ENCODE results near the gene ARG1. TPM values are rescaled to one million over a fixed set of nuclear protein-coding genes. Genes with fewer than 3 reads are reported as not detected.

Gene ARG1
- polyA plus RNA-seq, 1 of the 3 experiments (the other 2 are of a cell fraction), result not detected

DNA sequence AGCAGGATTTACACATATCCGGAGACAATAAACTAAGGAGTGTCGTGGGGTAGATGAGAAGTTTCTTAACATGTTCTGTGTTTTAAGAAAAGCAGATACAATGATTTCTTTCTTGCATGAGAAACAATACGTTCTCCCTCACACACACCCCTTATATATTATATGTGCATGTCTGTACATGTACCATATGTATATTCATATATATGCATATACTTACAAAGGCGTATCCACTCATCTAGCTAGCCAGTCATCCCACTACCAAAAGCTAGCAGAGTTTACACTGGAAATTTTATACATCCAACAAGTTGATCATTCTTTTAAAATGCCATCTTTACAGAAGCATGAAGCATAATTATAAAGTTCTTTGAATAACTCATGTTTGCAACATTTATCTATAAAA, 14.9 kb downstream of the ARG1 start:
- no peaks in the 10 kb centered on the region for H3K27me3 ChIP-seq (ENCODE audit: insufficient read depth)
- no peak overlapping the region for H2AFZ ChIP-seq (ENCODE audit: low read depth)
- no peak for DNase-seq
- H3K4me3 ChIP-seq (ENCODE audit: low read depth in 2 of 2, low read length in 1 of 2), result no peak overlapping the region
- 95% methylated on average over 4 of the region's 4 CpGs for WGBS (ENCODE audit: low lambda C conversion rate)
- CTCF ChIA-PET, result interaction anchor here (0.8 to 1.7 kb wide), 2 partner anchors 40 to 41 kb away, joined by 3 to 6 read pairs; partner anchors contain the start of gene MED23
- H3K9ac ChIP-seq, result no peak overlapping the region
- no peaks in the 10 kb centered on the region for H3K9me2 ChIP-seq
- no peaks in the 10 kb centered on the region for H3K9me3 ChIP-seq
- H3K4me2 ChIP-seq, result no peak overlapping the region
- POLR2A ChIA-PET, result no interaction called here
- H3F3A ChIP-seq (replicated peaks; ENCODE audit: insufficient read depth), result no peaks in the 10 kb centered on the region
- H3K36me3 ChIP-seq (replicated peaks in 1 of 2; ENCODE audit: control insufficient read depth in 1 of 2, insufficient read depth in 2 of 2, low read length in 1 of 2), result peaks cover 75 to 81% of the 10 kb centered on the region in 2 experiments
- TF ChIP-seq, protein P1, sequence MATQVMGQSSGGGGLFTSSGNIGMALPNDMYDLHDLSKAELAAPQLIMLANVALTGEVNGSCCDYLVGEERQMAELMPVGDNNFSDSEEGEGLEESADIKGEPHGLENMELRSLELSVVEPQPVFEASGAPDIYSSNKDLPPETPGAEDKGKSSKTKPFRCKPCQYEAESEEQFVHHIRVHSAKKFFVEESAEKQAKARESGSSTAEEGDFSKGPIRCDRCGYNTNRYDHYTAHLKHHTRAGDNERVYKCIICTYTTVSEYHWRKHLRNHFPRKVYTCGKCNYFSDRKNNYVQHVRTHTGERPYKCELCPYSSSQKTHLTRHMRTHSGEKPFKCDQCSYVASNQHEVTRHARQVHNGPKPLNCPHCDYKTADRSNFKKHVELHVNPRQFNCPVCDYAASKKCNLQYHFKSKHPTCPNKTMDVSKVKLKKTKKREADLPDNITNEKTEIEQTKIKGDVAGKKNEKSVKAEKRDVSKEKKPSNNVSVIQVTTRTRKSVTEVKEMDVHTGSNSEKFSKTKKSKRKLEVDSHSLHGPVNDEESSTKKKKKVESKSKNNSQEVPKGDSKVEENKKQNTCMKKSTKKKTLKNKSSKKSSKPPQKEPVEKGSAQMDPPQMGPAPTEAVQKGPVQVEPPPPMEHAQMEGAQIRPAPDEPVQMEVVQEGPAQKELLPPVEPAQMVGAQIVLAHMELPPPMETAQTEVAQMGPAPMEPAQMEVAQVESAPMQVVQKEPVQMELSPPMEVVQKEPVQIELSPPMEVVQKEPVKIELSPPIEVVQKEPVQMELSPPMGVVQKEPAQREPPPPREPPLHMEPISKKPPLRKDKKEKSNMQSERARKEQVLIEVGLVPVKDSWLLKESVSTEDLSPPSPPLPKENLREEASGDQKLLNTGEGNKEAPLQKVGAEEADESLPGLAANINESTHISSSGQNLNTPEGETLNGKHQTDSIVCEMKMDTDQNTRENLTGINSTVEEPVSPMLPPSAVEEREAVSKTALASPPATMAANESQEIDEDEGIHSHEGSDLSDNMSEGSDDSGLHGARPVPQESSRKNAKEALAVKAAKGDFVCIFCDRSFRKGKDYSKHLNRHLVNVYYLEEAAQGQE (IDR thresholded peaks at IDR 0.05; ENCODE audit: low read depth, low read length), result no peak
- TF ChIP-seq NRF1 (IDR thresholded peaks at IDR 0.05; ENCODE audit: low read depth, low read length), result no peak
- TF ChIP-seq EP300 (IDR thresholded peaks at IDR 0.05; ENCODE audit: borderline replicate concordance in 1 of 2, low read depth in 1 of 2, low read length in 1 of 2), result no peak
- no peak for TF ChIP-seq TCF12 (IDR thresholded peaks at IDR 0.05)
- TF ChIP-seq GATA2 (CRISPR knock-in tag; IDR thresholded peaks at IDR 0.05), result no peak
- no peak for TF ChIP-seq ELF1 (IDR thresholded peaks at IDR 0.05)
- no peak for TF ChIP-seq MEF2A (IDR thresholded peaks at IDR 0.05; ENCODE audit: borderline replicate concordance, low read depth)
- TF ChIP-seq TAF1 (IDR thresholded peaks at IDR 0.05; ENCODE audit: borderline replicate concordance, low read depth, low read length), result no peak
- no peak for TF ChIP-seq NFIC (IDR thresholded peaks at IDR 0.05; ENCODE audit: borderline replicate concordance)
- TF ChIP-seq MXI1 (IDR thresholded peaks at IDR 0.05; ENCODE audit: low read depth, low read length), result no peak
- TF ChIP-seq SIN3A (IDR thresholded peaks at IDR 0.05; ENCODE audit: borderline replicate concordance, low read depth, low read length), result no peak
- no peak for TF ChIP-seq RCOR1 (IDR thresholded peaks at IDR 0.05; ENCODE audit: low read length)
- TF ChIP-seq, protein P2, sequence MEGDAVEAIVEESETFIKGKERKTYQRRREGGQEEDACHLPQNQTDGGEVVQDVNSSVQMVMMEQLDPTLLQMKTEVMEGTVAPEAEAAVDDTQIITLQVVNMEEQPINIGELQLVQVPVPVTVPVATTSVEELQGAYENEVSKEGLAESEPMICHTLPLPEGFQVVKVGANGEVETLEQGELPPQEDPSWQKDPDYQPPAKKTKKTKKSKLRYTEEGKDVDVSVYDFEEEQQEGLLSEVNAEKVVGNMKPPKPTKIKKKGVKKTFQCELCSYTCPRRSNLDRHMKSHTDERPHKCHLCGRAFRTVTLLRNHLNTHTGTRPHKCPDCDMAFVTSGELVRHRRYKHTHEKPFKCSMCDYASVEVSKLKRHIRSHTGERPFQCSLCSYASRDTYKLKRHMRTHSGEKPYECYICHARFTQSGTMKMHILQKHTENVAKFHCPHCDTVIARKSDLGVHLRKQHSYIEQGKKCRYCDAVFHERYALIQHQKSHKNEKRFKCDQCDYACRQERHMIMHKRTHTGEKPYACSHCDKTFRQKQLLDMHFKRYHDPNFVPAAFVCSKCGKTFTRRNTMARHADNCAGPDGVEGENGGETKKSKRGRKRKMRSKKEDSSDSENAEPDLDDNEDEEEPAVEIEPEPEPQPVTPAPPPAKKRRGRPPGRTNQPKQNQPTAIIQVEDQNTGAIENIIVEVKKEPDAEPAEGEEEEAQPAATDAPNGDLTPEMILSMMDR (IDR thresholded peaks at IDR 0.05), result no peak
- no peak for TF ChIP-seq JUND (IDR thresholded peaks at IDR 0.05)
- TF ChIP-seq FOSL2 (IDR thresholded peaks at IDR 0.05; ENCODE audit: borderline replicate concordance, low read depth), result no peak
- no peak for TF ChIP-seq FOXJ3 (CRISPR knock-in tag; IDR thresholded peaks at IDR 0.05)
- no peak for TF ChIP-seq ZBTB33 (IDR thresholded peaks at IDR 0.05; ENCODE audit: borderline replicate concordance, low read depth)
- H3K27ac ChIP-seq (ENCODE audit: low read depth in 2 of 2, low read length in 1 of 2), result no peak overlapping the region
- H3K79me2 ChIP-seq (ENCODE audit: insufficient read depth), result no peaks in the 10 kb centered on the region
- H3K4me1 ChIP-seq (ENCODE audit: control insufficient read depth in 1 of 2, insufficient read depth in 2 of 2, low read depth in 1 of 2, low read length in 1 of 2), result no peaks in the 10 kb centered on the region
- H4K20me1 ChIP-seq (ENCODE audit: insufficient read depth), result no peaks in the 10 kb centered on the region
